SHP77 (cell line): Measurements from ENCODE around the gene ARGFX.
"Not testable (repeated sequence)": the region's sequence is repeated elsewhere in the genome, so short reads cannot be mapped to it uniquely, and the experiment has no call there.

ENCODE experiments used
- DNase-seq, 2 experiments: peaks; one replicate each; lab custom pipeline; 2025; lab: John Stamatoyannopoulos, UW

Gene ARGFX

DNA sequence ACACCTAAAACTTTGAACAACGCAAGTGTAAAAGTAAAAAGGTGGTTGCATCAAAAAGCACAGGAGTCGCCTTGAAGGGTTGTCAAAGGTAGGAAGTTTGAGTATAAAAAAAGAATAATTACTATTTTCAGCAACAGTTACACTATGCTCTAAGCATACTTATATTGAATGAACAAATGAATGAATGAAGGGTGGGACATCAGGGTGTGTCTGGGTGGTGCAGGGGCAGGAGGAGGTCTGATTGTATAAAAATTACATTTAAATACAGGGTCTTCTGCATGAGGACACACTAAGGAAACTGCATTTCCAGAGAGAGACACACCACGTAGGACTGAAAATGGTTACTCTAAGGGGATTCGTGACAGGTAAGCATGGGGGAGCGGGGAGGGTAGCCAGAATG lies at the start of gene ARGFX:
ARGFX (plus strand) TSS at position 301 of the 400 bp plus-strand sequence. CDS start 2,765 bp downstream, outside the sequence.
- DNase-seq, result no peak

DNA sequence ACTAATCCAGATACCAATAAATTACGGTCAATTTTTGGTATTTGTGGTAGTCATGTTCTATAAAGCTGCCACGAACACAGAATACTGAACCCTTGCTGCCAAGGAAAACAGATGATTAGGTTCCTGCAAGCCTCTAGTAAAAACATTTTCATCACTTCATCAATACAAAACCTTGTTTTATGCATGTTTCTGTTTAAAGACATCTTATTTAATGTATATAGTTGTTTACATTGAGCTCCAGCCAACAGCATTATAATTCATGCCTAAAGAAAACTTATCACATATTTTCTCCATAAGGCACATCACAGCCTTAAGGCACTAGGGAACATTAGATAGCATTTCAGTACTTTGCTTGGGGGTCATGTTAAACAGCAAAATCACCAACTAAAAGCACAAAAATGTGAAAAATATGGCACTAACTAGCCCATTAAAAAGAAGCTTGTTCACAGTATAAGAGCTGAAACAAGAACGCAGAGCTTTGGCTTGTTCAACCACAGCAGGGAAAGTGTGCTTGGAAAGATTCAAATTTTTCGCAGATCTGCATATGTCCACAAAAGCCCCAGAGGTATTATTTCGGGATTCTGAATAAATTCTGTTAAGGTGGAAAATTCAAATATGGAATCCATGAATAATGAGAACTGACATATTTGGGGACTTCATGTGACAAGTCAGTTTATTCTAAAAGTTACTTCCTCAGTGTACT lies 49.6 kb upstream of the ARGFX start:
- DNase-seq, result no peak

DNA sequence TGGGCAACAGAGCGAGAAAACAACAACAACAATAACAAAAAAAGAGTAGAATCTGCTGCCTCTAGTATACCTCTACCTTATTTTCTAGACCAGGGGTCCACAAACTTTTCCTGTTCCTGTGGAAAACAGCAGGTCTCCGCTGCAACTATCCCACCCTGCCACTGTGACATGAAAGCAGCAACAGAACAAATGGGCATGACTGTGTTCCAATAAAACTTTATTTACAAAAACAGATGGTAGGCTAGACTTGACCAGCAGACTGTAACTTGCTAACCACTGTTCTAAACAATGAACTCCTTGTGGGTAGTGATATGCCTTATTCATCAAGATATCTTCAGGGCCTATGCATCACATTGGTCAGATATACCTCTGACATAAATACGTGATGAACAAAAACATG lies 47.2 kb upstream of the ARGFX start:
- no peak for DNase-seq

DNA sequence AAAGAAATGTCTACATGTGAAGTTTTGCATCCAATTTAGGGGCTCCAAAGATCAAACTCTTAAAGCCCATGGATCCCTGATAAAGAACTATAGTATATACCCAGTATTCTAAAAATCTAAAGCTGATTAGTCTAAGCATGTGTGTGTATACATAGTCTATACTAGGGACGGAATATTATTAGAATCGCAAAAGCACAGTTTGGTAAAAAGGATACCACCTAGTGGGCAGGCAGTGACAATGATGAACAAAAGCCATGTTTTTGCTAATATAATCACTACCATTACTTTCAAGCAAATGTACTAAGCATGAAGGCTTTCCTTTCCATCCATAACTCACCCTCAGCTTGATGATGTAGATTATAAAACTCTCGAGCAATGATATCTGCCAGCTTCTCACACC lies 38.4 kb upstream of the ARGFX start:
- no peak for DNase-seq

DNA sequence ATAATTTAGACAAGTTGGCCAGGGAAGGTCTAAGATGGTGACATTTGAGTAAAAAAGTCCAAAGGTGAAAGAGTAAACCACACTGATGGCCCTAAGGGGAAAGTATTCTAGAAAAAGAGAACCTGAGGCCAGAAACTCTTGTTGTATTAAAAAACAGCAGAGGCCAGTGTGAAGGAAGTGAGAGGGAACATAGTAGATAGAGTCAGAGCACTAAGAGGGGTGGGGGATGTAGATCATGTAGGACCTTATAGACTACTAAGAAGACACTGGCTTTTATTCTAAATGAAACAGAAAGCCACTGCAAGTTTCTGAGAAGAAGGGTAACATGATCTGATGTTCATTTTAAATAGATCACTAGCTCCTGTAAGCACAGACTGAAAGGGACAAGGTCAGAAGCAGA lies 36.5 kb upstream of the ARGFX start:
- no peak for DNase-seq

DNA sequence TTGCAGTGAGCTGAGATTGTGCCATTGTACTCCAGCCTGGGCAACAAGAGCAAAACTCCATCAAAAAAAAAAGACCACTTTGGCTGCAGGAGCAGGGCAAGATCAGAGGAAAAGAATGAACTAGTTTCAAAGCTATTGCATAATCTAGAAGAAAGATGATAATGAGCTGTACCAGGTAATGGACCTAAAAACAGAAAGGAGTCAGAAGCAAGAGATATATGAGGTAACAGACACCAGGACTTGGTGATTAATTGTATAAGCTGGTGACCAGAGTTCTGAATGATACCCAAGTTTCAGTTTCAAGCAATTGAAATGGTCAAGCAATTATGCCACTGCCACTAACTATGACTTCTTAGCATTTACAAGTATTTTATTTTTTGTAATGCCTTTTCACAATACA lies 24.8 kb upstream of the ARGFX start:
- no peak for DNase-seq

DNA sequence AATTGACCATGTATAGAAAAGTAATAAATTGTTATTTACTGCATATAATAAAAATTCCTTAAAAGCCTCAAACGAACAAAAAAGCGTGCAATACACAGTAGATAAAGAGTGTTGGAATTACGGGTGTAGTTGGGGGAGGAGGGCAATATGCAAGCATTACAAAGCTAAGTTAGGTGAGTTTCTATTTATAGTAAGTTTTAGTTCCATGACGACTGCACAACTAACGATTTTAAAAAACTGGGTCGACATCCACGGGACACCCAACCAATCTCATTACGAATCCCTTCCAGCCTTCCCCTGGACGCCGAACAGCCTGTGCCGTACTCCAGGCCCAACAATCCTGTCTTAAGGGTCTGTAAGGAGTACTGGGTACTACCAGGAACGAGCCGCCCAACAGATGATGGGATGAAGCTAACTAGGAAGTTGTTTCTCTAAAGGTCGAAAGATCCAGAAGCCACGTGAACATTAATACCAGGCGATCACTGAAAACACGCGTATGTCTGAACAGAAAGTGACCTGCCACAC lies 22.6 kb upstream of the ARGFX start:
- no peak for DNase-seq

DNA sequence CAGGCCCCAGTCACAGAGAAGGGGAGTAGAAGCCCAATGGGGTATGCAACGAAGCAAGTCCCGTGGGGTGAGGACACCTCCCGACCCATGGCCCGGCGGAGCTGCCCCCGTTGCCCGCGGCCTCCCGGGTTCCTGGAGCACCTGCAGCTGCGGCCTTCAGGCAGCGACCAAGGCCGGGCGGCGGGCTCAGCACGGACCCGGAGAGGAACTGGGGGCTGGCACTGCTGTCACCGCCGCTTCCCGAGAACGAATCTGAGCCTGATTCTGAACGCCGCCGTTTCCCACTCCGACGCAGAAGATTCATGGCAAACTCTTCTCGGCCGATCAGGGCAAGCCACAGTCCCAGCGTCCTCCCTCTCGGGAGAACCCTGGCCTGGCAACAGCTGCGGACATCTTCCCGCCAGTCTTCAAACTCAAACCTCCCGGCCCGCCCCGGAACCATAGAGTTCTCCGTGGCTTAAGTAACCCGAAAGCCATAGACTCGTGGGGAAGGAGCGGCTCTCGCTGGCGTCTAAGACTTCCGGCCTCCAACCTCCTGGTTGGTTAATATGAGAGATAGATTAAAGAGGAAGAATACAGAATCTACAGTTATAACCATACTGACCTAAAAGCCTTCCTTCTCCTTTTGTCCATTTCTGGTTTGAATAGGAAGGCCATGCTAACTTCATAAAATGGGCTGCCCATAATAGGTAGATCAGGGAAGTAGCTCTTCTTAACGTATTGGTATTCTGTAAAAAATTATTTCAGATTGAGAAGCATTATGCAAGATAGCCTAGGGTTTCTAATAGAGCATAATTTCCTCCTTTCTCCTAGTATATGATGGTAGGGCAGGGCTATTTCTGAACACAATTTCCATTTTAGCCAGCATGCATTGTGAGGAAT lies 21.9 kb upstream of the ARGFX start, which contains the start of gene POLQ:
POLQ (minus strand) TSS at position 415 of the 882 bp plus-strand sequence; CDS start at position 304, 111 bp downstream.
- DNase-seq, result peak; percentile 89 to 96

DNA sequence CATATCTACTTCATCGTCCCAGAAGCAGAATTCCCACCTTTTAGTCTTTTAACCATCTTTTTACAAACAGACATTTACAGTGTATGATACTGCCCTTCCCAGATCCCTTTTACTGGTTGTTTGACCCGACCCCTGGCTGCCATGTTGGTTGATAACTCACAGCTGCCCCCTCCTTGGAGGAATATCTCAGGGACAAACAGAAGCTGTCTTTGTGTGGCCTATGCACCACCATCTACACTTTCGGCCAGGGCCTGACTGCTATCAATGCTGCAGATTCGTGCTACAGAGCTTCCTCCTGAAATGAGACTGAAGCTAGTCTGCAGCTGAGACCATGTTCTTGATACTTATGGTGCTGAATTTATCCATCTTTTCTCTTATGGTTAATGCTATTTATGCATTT lies 15.4 kb upstream of the ARGFX start:
- DNase-seq, result no peak

DNA sequence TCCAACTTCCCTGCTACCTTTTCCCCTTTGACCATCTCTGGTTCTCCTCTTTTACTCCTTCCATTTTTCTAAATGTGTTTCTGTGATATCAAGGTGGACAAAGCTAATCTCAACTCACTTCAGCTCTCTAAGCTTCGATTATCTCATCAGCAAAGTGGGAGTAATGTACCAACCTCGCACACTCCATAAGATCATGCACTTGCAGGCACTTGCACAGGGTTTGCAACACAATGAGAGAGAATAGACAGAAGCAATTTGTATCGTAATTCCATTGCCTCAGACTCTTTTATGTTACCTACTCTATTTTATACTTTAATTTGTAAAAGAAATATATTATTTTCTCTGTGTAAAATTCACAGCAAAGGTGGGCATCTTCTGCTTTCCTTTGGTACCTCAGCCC lies 15.0 kb upstream of the ARGFX start:
- no peak for DNase-seq

DNA sequence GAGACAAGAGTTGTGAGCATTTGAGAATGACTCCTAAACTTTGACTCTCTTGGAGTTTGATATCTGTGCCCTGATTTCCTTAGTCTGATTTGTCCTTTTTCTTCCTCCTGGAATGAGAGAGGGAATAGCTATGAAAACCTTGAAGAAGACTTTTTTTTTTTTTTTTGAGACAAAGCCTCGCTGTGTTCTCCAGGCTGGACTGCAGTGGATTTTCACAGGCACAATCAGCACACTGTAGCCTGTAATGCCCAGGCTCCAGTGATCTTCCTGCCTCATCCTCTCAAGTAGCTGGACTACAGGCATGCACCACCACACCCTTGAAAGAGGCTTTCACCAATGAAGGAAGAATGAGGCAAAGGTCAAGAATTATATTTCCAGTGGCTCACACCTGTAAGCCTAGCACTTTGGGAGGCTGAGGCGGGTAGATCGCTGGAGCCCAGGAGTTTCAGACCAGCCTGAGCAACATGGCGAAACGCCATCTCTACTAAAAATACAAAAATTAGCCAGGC lies 10.3 kb upstream of the ARGFX start:
- no peak for DNase-seq

DNA sequence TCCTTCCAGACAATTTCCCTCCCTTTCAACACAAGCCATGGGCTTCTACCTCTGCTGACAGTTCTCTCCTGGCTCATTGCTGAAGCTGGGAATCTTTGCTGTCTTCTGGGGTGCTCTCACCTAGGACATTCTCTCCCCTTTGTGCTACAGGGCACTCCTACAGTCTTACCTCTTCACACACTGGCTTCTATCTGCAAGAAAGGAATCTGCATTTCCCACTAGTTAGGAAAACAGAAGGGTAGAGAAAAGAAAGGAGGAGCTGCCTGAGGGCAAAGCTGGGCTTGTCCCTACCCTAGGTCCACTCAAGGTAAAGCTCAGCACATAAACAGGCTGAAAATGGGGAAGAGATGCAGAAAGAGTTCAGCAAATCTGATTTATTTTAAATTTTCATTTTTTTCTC lies 5.6 kb upstream of the ARGFX start:
- no peak for DNase-seq

DNA sequence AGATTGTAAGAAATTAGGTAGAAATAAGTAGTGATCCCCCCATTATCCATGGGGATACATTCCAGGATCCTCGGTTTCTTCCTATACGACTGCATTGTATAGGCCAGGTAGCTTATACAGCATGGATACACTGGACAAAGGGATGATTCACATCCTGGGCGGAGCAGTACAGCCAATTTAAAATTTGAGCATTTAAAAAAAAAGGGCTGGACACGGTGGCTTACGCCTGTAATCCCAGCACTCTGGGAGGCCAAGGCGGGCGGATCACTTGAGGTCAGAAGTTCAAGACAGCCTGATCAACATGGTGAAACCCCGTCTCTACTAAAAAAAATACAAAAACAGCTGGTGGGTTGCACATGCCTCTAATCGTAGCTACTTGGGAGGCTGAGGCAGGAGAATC lies 976 bp upstream of the ARGFX start:
- DNase-seq, result no peak

DNA sequence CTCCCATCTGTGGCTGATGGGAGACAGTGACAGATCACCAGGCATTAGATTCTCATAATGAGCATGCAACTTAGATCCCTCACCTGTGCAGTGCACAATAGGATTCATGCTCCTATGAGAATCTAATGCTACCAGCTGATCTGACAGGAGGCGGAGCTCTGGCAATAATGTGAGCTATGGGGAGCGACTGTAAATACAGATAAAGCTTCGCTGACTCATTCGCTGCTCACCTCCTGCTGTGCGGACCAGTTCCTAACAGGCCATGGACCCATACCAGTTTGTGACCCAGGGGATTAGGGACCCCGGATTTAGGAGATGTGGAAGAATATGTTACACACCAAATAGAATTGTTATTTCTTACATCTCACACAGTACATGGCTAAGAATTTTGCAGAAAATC lies 6.7 kb downstream of the ARGFX start:
- DNase-seq, result peak; percentile 24 to 40

DNA sequence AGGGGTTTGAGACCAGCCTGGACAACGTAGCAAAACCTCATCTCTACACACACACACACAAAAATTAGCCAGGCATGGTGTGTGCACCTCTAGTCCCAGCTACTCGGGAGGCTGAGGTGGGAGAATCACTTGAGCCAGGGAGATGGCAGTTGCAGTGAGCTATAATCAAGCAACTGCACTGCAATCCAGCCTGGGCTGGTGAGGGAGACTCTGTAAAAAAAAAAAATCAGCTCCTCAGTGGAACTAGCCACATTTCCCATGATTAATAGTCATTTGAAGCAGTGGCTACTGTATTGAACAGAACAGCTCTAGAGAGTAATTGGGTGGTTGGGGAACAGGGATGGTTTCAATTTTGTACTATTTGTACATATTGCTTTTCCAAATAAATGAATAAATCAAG lies 13.9 kb downstream of the ARGFX start:
- no peak for DNase-seq

DNA sequence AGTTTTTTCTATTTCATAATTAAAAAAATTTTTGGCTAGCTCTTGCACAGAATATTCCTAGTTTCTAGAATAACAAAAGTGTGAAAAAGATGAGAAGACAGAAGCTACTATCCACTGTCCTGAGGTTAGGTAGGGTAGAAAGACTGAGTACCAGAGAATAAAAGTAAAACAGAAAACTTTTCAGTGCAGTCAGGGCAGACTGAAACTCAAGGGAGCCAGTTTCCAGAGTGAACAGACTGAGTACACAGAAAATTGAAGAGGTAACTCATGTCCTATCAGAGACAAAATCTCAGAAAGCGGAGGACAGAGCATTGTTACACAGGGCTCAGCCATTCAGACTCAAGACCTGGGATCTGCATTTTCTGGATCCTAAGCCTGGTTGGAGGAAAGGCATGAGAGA lies 16.7 kb downstream of the ARGFX start:
- no peak for DNase-seq

DNA sequence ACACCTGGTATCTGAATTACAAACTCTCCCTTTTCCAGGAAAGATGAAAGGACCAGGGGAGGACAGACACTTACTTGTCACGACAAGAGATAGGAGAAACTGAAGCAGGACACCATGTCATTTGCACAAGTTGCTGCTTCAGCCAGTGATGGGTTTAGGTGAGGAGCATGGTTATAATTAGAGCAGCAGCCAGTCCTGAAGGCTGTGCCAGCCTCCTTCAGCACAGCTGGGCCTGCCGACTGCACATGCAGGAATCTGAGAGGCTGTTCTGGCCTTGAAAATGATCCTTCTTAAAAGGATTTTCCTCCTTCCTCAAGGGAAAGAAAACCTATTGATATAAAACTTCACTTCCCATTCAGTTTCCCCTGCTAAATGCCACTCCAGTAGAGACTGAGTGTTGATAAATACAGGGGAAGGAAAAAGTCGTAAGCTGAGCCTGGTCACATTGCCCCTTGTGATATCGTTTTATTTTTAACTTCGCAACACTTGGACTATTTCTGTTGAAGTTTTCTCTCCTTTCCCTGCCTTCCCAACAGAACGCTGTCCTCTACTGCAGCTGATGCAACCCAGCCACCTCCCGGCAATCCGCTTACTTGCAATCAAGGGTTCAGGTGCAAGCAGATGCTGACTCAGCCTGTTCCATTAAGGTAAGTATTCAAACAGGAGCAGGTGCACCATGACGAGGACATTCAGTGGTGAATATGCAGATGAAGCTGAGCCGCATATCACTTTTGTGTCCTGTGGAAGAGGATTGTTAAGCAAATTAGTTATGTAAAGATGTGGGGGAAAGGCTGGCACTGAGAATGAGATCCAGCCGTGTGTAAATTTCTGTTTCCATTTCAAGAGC lies 25.3 kb downstream of the ARGFX start, which contains the start of gene FBXO40:
FBXO40 (plus strand) TSS at position 524 of the 847 bp plus-strand sequence. CDS start 27,197 bp downstream, outside the sequence.
- DNase-seq, result peak; percentile 30 to 40

DNA sequence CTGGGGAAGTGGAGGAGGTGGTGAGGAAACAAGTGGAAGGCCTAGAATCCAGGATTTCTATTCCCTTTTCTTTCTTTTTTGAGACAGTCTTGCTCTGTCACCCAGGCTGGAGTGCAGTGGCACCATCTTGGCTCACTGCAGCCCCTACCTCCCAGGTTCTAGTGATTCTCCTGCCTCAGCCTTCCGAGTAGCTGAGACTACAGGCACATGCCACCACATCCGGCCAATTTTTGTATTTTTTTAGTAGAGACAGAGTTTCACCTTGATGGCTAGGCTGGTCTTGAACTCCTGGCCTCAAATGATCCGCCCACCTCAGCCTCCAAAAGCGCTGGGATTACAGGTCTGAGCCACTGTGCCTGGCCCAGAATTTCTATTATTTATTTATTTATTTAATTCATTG lies 26.1 kb downstream of the ARGFX start:
- DNase-seq, result not testable (repeated sequence)

DNA sequence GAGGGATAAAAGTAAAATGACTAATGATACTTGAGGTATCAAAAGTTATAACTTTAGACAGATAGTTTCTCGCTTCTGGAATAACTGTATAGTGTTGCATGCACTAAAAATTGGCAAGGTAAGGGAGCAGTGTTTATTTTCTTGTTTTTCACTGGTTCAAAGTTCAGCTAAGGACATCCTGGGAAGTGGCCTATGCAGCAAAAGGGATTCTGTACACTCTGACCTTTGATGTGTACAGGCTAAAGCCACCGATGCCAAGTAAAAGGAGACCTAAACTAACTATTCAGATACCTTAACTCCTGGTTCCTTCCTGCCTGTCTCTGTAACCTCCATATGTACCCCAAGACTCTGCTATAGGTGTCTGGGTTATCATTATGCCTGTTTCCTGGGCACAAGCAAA lies 27.1 kb downstream of the ARGFX start:
- no peak for DNase-seq

DNA sequence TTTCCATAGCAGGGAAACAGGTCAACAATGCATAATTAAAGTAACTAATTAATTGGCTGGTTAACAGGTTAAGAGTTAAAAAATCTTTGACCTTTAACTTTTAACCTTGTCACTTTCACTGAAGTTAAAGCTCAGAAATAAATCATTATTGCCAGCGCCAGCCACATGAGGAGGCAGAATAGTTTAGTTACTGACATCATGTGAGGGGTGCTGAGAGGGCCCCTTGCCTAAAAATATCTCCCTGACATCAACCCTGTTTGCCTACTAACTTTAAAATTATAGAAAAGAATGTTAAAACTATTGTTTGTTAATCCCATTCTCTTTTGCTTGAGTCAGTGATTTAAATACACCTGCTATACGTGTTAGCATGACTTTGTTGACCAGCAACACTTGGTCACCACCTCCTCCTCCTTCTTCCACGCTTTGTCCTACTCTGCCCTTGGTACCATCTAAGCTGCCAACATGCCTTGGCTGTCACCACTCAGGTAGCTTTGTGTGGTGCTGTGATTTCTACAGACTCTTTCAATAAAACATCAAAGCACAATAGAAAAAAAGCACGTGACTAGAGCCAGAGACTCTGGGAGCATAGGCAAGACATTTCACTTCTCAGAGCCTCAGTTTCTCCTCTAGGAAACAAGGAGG lies 28.1 kb downstream of the ARGFX start:
- DNase-seq, result no peak

DNA sequence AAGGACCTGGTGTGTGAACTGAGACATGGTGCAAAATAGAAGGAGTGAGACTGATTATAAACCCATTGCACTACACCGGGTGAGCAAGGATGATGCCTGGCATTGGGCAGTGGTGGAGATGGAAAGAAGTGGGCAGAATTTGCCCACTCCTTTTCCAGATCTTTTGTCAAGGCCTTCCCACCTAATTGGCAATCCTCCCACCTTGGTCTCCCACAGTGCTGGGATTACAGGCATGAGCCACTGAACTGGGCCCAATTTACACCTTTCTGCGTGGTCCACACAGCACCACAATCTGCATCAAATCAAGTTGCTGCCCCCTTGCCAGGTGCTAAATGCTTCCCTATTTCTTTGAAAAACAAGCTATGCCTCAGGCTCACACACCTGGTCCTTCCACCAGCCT lies 30.8 kb downstream of the ARGFX start:
- DNase-seq, result no peak
